CD4-positive, alpha-beta T cell (primary cell): ENCODE measurements around the gene HOXC10. TPM values are rescaled to one million over a fixed set of nuclear protein-coding genes. Genes with fewer than 3 reads are reported as not detected.

Experiments
- ATAC-seq: fragments of 200-7000 bp; cut with Tn5 transposase; one replicate; pipeline ENCODE4 v1.10.0; 2022; ENCODE audit warnings: mild to moderate bottlenecking; ENCODE audit not compliant: poor library complexity
- CTCF ChIA-PET: fragments of 350-600 bp; sonication (Branson Sonifier 250); formaldehyde crosslinking; loops from one replicate; lab custom pipeline; 2021; ENCODE audit warnings: antibody characterized with exemption, inconsistent platforms; lab: Charles Lee
- POLR2A ChIA-PET: fragments of 350-600 bp; sonication (Branson Sonifier 250); formaldehyde crosslinking; loops from one replicate; lab custom pipeline; 2021; ENCODE audit warnings: antibody characterized with exemption, inconsistent platforms; lab: Charles Lee
- DNase-seq, 14 experiments: peaks; one replicate each; pipeline ENCODE4 v3.0.0-alpha.2; 2013 to 2020; ENCODE audit warnings: mixed read lengths in 2 of 14
- H3K27ac ChIP-seq, 2 donors: one replicate each; pipeline versions ENCODE4 v1.5.1 to v1.7.0; 2013; ENCODE audit warnings: low read length in 2 of 2, low read depth in 1 of 2, mild to moderate bottlenecking in 1 of 2
- H3K27me3 ChIP-seq, 2 experiments: 1 replicate in 1 of 2; 2 replicates in 1 of 2; pipeline versions ENCODE4 v1.6.1 to v1.7.0; 2013; ENCODE audit warnings: low read length in 2 of 2, control low read depth in 1 of 2, mild to moderate bottlenecking in 1 of 2, moderate library complexity in 1 of 2; ENCODE audit not compliant: insufficient read depth in 2 of 2, control insufficient read depth in 1 of 2
- H3K36me3 ChIP-seq: one replicate; pipeline ENCODE4 v1.6.1; 2013; ENCODE audit warnings: low read length, control low read depth; ENCODE audit not compliant: insufficient read depth
- H3K4me1 ChIP-seq: one replicate; pipeline ENCODE4 v1.6.1; 2013; ENCODE audit warnings: low read length, control low read depth; ENCODE audit not compliant: insufficient read depth
- H3K4me3 ChIP-seq: one replicate; pipeline ENCODE4 v1.5.1; 2013; ENCODE audit warnings: mild to moderate bottlenecking, low read length, moderate library complexity
- H3K9me3 ChIP-seq, 2 experiments: 1 replicate in 1 of 2; 2 replicates in 1 of 2; pipeline versions ENCODE4 v1.6.1 to v1.7.0; 2013; ENCODE audit warnings: low read length in 2 of 2, mild to moderate bottlenecking in 2 of 2, control low read depth in 1 of 2, moderate library complexity in 1 of 2; ENCODE audit not compliant: control insufficient read depth in 1 of 2, insufficient read depth in 1 of 2
- H3K27ac Mint-ChIP-seq: one replicate; pipeline ENCODE4 v1.8.0; 2020; ENCODE audit warnings: mixed read lengths
- H3K27me3 Mint-ChIP-seq: one replicate; pipeline ENCODE4 v1.8.0; 2021; ENCODE audit warnings: mixed read lengths
- H3K36me3 Mint-ChIP-seq: one replicate; pipeline ENCODE4 v1.8.0; 2021; ENCODE audit warnings: low read depth, mixed read lengths
- H3K4me1 Mint-ChIP-seq: one replicate; pipeline ENCODE4 v1.8.0; 2021; ENCODE audit warnings: low read depth, mixed read lengths
- H3K4me3 Mint-ChIP-seq: one replicate; pipeline ENCODE4 v1.8.0; 2020; ENCODE audit warnings: mild to moderate bottlenecking, mixed read lengths
- H3K9me3 Mint-ChIP-seq: one replicate; pipeline ENCODE4 v1.8.0; 2020; ENCODE audit warnings: mixed read lengths
- intact Hi-C, 2 experiments: fragments of 100-400 bp; cut with DNase I in 1 of 2; cut with micrococcal nuclease in 1 of 2; formaldehyde crosslinking; loops; one replicate each; pipeline versions ENCODE4 v1.15.1 to v1.9.0; 2023 to 2025; cut with DNase I, micrococcal nuclease
- total RNA-seq, 174 experiments: library from RNA in 2 of 174; stranded (reverse) in 2 of 174; gene quantifications; one replicate each; pipeline ENCODE4 v1.2.3 and lab custom pipeline; 2021 to 2026
- TF ChIP-seq, protein P1 (sequence below): fragments of 200-600 bp; IDR thresholded peaks from one replicate; pipeline ENCODE4 v1.8.0; 2022; ENCODE audit warnings: antibody characterized with exemption, mild to moderate bottlenecking

Gene HOXC10
- total RNA-seq, 2 experiments from 2014 or later = not detected

GRCh38 chr12:53982648-53983567 lies 2.0 kb upstream of the HOXC10 start:
- Mint-ChIP-seq H3K4me3 (no peak overlapping the region), H3K27me3 (peaks cover 95% of the 10 kb centered on the region), H3K36me3 (no peaks in the 10 kb centered on the region), H3K4me1 (peaks cover 10% of the 10 kb centered on the region), H3K9me3 (no peaks in the 10 kb centered on the region), H3K27ac (no peak overlapping the region)
- Histone ChIP-seq H3K4me3 (no peak overlapping the region), H3K4me1 (peaks cover 37% of the 10 kb centered on the region), H3K27ac (no peak overlapping the region), H3K27me3 (peaks cover 89 to 96% of the 10 kb centered on the region in 2 experiments), H3K9me3 (peaks cover 11 to 45% of the 10 kb centered on the region in 2 experiments), H3K36me3 (no peaks in the 10 kb centered on the region)
- ChIA-PET POLR2A (interaction anchor here (0.6 kb wide), 1 partner anchor 51 kb away, joined by 3 read pairs; no protein-coding TSS in a partner anchor), CTCF (no interaction called here)
- TF ChIP-seq, protein P1, sequence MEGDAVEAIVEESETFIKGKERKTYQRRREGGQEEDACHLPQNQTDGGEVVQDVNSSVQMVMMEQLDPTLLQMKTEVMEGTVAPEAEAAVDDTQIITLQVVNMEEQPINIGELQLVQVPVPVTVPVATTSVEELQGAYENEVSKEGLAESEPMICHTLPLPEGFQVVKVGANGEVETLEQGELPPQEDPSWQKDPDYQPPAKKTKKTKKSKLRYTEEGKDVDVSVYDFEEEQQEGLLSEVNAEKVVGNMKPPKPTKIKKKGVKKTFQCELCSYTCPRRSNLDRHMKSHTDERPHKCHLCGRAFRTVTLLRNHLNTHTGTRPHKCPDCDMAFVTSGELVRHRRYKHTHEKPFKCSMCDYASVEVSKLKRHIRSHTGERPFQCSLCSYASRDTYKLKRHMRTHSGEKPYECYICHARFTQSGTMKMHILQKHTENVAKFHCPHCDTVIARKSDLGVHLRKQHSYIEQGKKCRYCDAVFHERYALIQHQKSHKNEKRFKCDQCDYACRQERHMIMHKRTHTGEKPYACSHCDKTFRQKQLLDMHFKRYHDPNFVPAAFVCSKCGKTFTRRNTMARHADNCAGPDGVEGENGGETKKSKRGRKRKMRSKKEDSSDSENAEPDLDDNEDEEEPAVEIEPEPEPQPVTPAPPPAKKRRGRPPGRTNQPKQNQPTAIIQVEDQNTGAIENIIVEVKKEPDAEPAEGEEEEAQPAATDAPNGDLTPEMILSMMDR = no peak
- intact Hi-C loops = no loop called here
- DNase-seq (no peak), ATAC-seq (no peak)

DNA sequence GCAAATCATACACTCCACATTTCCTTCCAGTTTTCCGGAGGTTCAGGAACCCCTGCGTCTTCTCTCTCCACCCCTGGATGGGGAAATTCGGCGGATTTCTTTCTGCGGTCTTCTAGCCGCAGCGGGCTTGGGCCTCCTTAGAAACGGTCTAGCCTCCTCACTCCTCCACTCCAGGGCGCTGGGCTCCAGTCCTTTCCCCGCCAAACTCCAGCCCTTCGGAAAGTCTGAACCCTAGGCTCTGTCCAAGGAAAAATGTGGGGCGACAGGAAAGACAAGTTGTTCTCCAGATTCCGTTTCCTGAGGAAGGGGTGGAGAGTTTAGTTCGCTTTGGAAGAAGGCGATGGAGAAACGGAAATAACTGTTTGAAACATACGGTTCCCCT lies 1.4 kb upstream of the HOXC10 start:
- Histone ChIP-seq H3K27me3 (peaks cover 90 to 98% of the 10 kb centered on the region in 2 experiments), H3K36me3 (no peaks in the 10 kb centered on the region), H3K4me3 (no peak overlapping the region), H3K4me1 (peaks cover 34% of the 10 kb centered on the region), H3K27ac (no peak overlapping the region), H3K9me3 (peaks cover 11 to 45% of the 10 kb centered on the region in 2 experiments)
- TF ChIP-seq, protein P1 = no peak
- DNase-seq (no peak), ATAC-seq (no peak)
- Mint-ChIP-seq H3K36me3 (no peaks in the 10 kb centered on the region), H3K9me3 (no peaks in the 10 kb centered on the region), H3K4me1 (peaks cover 14% of the 10 kb centered on the region), H3K27me3 (peaks cover 95% of the 10 kb centered on the region), H3K27ac (no peak overlapping the region), H3K4me3 (no peak overlapping the region)
- intact Hi-C loops = no loop called here
- POLR2A ChIA-PET = no interaction called here
- CTCF ChIA-PET = no interaction called here

- Histone ChIP-seq H3K36me3 (no peaks in the 10 kb centered on the region), H3K9me3 (peaks cover 11 to 45% of the 10 kb centered on the region in 2 experiments), H3K27ac (no peak overlapping the region), H3K4me1 (peaks cover 38% of the 10 kb centered on the region), H3K27me3 (peaks cover 90 to 98% of the 10 kb centered on the region in 2 experiments), H3K4me3 (no peak overlapping the region)
- DNase-seq (no peak), ATAC-seq (no peak)
- TF ChIP-seq, protein P1 = no peak
- no peak overlapping the region for H3K4me3 Mint-ChIP-seq
- H3K4me1 Mint-ChIP-seq = peaks cover 17% of the 10 kb centered on the region
- ChIA-PET CTCF (interaction anchor here (1.6 to 2.9 kb wide), 3 partner anchors 17 to 223 kb away, joined by 4 to 11 read pairs (median 10); no protein-coding TSS in a partner anchor), POLR2A (no interaction called here)
- no peaks in the 10 kb centered on the region for H3K9me3 Mint-ChIP-seq
- peaks cover 95% of the 10 kb centered on the region for H3K27me3 Mint-ChIP-seq
- intact Hi-C loops = no loop called here
- H3K27ac Mint-ChIP-seq = no peak overlapping the region
- H3K36me3 Mint-ChIP-seq = no peaks in the 10 kb centered on the region
Measured at GRCh38 chr12:53983950-53984572, 885 bp upstream of the HOXC10 start.
